Middle frontal gyrus (tissue), 1 donor: ENCODE measurements around the gene GFPT2.

Experiments used
- DNase-seq: peaks from one replicate; pipeline ENCODE4 v3.0.0-alpha.2; 2015; ENCODE audit warnings: low spot score; ENCODE audit errors: extremely low spot score

The GFPT2 gene

GRCh38 chr5:180353048-180353979, at the start of gene GFPT2:
TSS of gene GFPT2 (minus strand) at chr5:180353336. CDS start at chr5:180353217, 119 bp downstream.
- DNase-seq, result peak; percentile 84

GRCh38 chr5:180402716-180403115, 49.6 kb upstream of the GFPT2 start:
- no peak for DNase-seq

- no peak for DNase-seq
Measured at GRCh38 chr5:180401229-180401907, 48.2 kb upstream of the GFPT2 start.

- DNase-seq, result no peak
Measured at GRCh38 chr5:180400416-180400815, 47.3 kb upstream of the GFPT2 start.

GRCh38 chr5:180399401-180400215, 46.5 kb upstream of the GFPT2 start:
- DNase-seq, result no peak

- no peak for DNase-seq
Measured at GRCh38 chr5:180396926-180397325, 43.8 kb upstream of the GFPT2 start.

- no peak for DNase-seq
Measured at GRCh38 chr5:180395540-180396274, 42.6 kb upstream of the GFPT2 start.

- DNase-seq, result no peak
Measured at GRCh38 chr5:180394031-180394636, 41.0 kb upstream of the GFPT2 start.

GRCh38 chr5:180391276-180391675, 38.1 kb upstream of the GFPT2 start:
- DNase-seq, result no peak

GRCh38 chr5:180390441-180391190, 37.5 kb upstream of the GFPT2 start:
- no peak for DNase-seq

GRCh38 chr5:180389252-180390101, 36.3 kb upstream of the GFPT2 start:
- DNase-seq, result no peak

- no peak for DNase-seq
Measured at GRCh38 chr5:180387798-180388197, 34.7 kb upstream of the GFPT2 start.

GRCh38 chr5:180382926-180383325, 29.8 kb upstream of the GFPT2 start:
- DNase-seq, result no peak

GRCh38 chr5:180381851-180382480, 28.8 kb upstream of the GFPT2 start:
- no peak for DNase-seq

- no peak for DNase-seq
Measured at GRCh38 chr5:180381428-180381827, 28.3 kb upstream of the GFPT2 start.

- no peak for DNase-seq
Measured at GRCh38 chr5:180380856-180381255, 27.7 kb upstream of the GFPT2 start.

GRCh38 chr5:180380441-180380840, 27.3 kb upstream of the GFPT2 start:
- no peak for DNase-seq

GRCh38 chr5:180379355-180380070, 26.4 kb upstream of the GFPT2 start:
- DNase-seq, result no peak
